Memory B cell (primary cell): Measurements from ENCODE around the gene FXYD7.
"Not testable (repeated sequence)": the region's sequence is repeated elsewhere in the genome, so short reads cannot be mapped to it uniquely, and the experiment has no call there.

ENCODE experiments used
- ATAC-seq: fragments of 150-1000 bp; cut with Tn5 transposase; 2 replicates; pipeline ENCODE4 v1.10.0; 2021; ENCODE audit warnings: low read depth, mild to moderate bottlenecking, moderate library complexity
- DNase-seq, 2 donors: peaks; one replicate each; pipeline ENCODE4 v3.0.0; 2022; ENCODE audit warnings: low spot score in 2 of 2
- H3K27ac Mint-ChIP-seq: one replicate; pipeline ENCODE4 v1.8.0; 2022; ENCODE audit warnings: mild to moderate bottlenecking, moderate library complexity, mixed read lengths
- H3K27me3 Mint-ChIP-seq: one replicate; pipeline ENCODE4 v1.8.0; 2022; ENCODE audit warnings: mixed read lengths
- H3K36me3 Mint-ChIP-seq: one replicate; pipeline ENCODE4 v1.8.0; 2022; ENCODE audit warnings: mild to moderate bottlenecking, mixed read lengths
- H3K4me1 Mint-ChIP-seq: one replicate; pipeline ENCODE4 v1.8.0; 2022; ENCODE audit warnings: mixed read lengths
- H3K4me3 Mint-ChIP-seq: one replicate; pipeline ENCODE4 v1.8.0; 2022; ENCODE audit warnings: mild to moderate bottlenecking, moderate library complexity, mixed read lengths
- H3K9me3 Mint-ChIP-seq: one replicate; pipeline ENCODE4 v1.8.0; 2022; ENCODE audit warnings: mixed read lengths

FXYD7 gene

GRCh38 chr19:35128398-35129057, 14.5 kb upstream of the FXYD7 start:
- DNase-seq (no peak), ATAC-seq (no peak)
- H3K9me3 Mint-ChIP-seq, result peaks cover 6% of the 10 kb centered on the region
- H3K36me3 Mint-ChIP-seq, result no peaks in the 10 kb centered on the region
- no peak overlapping the region for H3K4me3 Mint-ChIP-seq
- H3K4me1 Mint-ChIP-seq, result peaks cover 14% of the 10 kb centered on the region
- H3K27me3 Mint-ChIP-seq, result no peaks in the 10 kb centered on the region
- H3K27ac Mint-ChIP-seq, result no peak overlapping the region

DNA sequence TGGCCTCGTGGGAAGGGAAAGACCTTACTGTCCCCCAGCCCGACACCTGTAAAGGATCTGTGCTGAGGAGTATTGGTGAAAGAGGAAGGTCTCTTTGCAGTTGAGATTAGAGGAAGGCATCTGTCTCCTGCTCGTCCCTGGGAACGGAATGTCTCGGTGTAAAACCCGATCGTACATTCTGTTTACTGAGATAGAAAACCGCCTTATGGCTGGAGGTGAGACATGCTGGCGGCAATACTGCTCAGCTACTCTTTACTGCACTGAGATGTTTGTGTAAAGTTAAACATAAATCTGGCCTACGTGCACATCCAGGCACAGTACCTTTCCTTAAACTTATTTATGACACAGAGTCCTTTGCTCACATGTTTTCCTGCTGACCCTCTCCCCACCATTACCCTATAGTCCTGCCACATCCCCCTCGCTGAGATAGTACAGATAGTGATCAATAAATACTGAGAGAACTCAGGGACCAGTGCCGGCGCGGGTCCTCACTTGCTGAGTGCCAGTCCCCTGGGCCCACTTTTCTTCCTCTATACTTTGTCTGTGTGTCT, 13.3 kb upstream of the FXYD7 start:
- not testable (repeated sequence) for H3K4me3 Mint-ChIP-seq, H3K4me1 Mint-ChIP-seq, H3K27me3 Mint-ChIP-seq, DNase-seq, H3K36me3 Mint-ChIP-seq, H3K9me3 Mint-ChIP-seq, H3K27ac Mint-ChIP-seq, ATAC-seq

GRCh38 chr19:35130761-35131720, 12.0 kb upstream of the FXYD7 start:
- Mint-ChIP-seq H3K9me3 (peaks cover 6% of the 10 kb centered on the region), H3K27me3 (no peaks in the 10 kb centered on the region), H3K4me3 (no peak overlapping the region), H3K4me1 (peaks cover 7% of the 10 kb centered on the region), H3K27ac (no peak overlapping the region), H3K36me3 (peaks cover 1% of the 10 kb centered on the region)
- no peak for DNase-seq
- ATAC-seq, result no peak

DNA sequence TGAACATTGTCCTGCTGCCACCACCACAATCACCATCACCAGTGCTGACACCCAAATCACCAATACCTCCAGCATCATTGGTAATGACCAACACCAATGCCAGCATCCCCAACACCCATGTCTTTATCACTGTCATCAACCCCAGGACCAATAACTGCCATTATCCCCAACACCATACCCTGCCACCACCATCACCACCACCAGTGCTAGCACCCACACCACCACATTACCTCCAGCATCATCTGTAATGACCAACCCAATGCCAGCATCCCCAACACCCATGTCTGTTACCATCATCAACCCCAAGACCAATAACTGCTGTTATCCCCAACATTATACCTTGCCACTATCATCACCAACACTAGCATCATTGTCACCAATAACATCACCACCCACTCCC, 10.8 kb upstream of the FXYD7 start:
- Mint-ChIP-seq H3K4me3 (no peak overlapping the region), H3K36me3 (peaks cover 1% of the 10 kb centered on the region), H3K27ac (no peak overlapping the region), H3K27me3 (no peaks in the 10 kb centered on the region), H3K9me3 (peaks cover 6% of the 10 kb centered on the region), H3K4me1 (peaks cover 10% of the 10 kb centered on the region)
- DNase-seq (no peak), ATAC-seq (no peak)

DNA sequence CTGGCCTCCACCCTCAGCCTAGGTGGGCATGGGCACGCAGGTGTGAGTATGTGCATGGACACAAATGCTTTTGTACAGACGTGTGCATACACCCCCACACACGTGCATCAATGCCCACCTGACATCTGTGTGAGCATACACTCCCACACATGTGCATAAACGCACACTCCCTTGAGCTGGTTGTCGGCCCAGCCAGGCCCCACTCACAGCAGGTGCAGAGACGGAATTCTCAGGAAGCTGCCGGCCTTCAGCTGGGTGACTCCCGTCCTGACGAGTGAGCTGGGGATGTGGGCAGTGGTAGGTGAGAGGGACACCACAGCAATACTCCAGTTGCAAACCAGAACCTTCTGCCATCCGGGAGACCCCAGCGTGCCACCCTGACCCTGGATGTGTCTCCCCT, 9.2 kb upstream of the FXYD7 start:
- no peak overlapping the region for H3K4me3 Mint-ChIP-seq
- DNase-seq (no peak), ATAC-seq (no peak)
- H3K27me3 Mint-ChIP-seq, result peaks cover 2% of the 10 kb centered on the region
- no peak overlapping the region for H3K27ac Mint-ChIP-seq
- H3K9me3 Mint-ChIP-seq, result peaks cover 6% of the 10 kb centered on the region
- peaks cover 1% of the 10 kb centered on the region for H3K36me3 Mint-ChIP-seq
- H3K4me1 Mint-ChIP-seq, result peaks cover 18% of the 10 kb centered on the region

DNA sequence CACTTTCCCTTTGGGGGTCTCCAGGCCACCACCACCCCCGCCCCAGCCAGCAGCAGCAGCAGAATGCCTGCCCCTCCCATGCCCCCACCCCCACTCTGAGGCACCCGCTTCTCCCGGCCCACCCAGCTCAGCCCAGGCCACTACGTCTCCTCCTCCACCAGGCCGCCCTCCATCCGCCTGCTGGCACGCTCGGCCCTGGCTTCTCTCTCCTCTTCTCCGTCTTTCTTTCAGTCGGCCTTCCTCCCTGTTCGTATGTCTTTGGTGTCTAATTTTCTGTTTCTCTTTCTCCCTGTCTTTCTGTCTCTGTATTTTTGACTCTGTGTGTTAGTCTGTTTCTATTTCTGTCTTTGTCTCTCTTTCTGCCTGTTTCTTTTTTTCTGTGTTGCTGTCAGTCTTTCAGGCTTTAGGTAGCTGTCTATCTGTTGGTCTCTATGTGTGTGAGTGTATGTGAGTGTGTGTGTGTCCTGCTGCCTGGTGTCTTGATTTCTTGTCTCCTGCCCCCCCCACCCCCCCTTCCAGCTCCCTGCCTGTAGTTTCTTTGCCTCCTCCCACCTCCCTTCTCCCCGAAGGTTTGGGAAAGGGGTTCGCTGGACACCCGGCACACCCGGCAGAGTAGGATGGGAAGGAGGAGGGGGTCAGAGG, 8.3 kb upstream of the FXYD7 start, which contains the start of gene LGI4:
TSS of gene LGI4 (minus strand) at position 459 of the 642 bp plus-strand sequence. CDS start at position 80, 379 bp downstream.
- H3K4me1 Mint-ChIP-seq, result peaks cover 20% of the 10 kb centered on the region
- peaks cover 2% of the 10 kb centered on the region for H3K27me3 Mint-ChIP-seq
- H3K36me3 Mint-ChIP-seq, result peaks cover 1% of the 10 kb centered on the region
- peaks cover 6% of the 10 kb centered on the region for H3K9me3 Mint-ChIP-seq
- no peak for ATAC-seq
- no peak for DNase-seq
- no peak within 1 kb of the TSS for H3K4me3 Mint-ChIP-seq
- no peak within 1 kb of the TSS for H3K27ac Mint-ChIP-seq

- H3K27me3 Mint-ChIP-seq, result peaks cover 2% of the 10 kb centered on the region
- H3K9me3 Mint-ChIP-seq, result peaks cover 6% of the 10 kb centered on the region
- ATAC-seq (peak; percentile 79), DNase-seq (peak; percentile 68 to 79)
- peaks cover 1% of the 10 kb centered on the region for H3K36me3 Mint-ChIP-seq
- H3K4me1 Mint-ChIP-seq, result peaks cover 20% of the 10 kb centered on the region
- no peak overlapping the region for H3K27ac Mint-ChIP-seq
- no peak overlapping the region for H3K4me3 Mint-ChIP-seq
Observed at GRCh38 chr19:35135389-35135909, 7.6 kb upstream of the FXYD7 start.

- Mint-ChIP-seq H3K9me3 (peaks cover 6% of the 10 kb centered on the region), H3K4me1 (peaks cover 26% of the 10 kb centered on the region), H3K4me3 (no peak overlapping the region), H3K27me3 (peaks cover 4% of the 10 kb centered on the region), H3K27ac (no peak overlapping the region), H3K36me3 (peaks cover 1% of the 10 kb centered on the region)
- no peak for ATAC-seq
- DNase-seq, result no peak
Observed at GRCh38 chr19:35136231-35136630, 6.8 kb upstream of the FXYD7 start.

GRCh38 chr19:35136977-35137702, 5.9 kb upstream of the FXYD7 start:
- Mint-ChIP-seq H3K36me3 (peaks cover 1% of the 10 kb centered on the region), H3K27ac (no peak overlapping the region), H3K27me3 (peaks cover 4% of the 10 kb centered on the region), H3K4me3 (no peak overlapping the region), H3K9me3 (peaks cover 6% of the 10 kb centered on the region), H3K4me1 (peaks cover 31% of the 10 kb centered on the region)
- peak; percentile 14 for ATAC-seq
- no peak for DNase-seq

- peaks cover 29% of the 10 kb centered on the region for H3K4me1 Mint-ChIP-seq
- no peaks in the 10 kb centered on the region for H3K9me3 Mint-ChIP-seq
- DNase-seq (no peak), ATAC-seq (no peak)
- H3K4me3 Mint-ChIP-seq, result no peak within 1 kb of the TSS
- H3K27ac Mint-ChIP-seq, result no peak within 1 kb of the TSS
- peaks cover 1% of the 10 kb centered on the region for H3K36me3 Mint-ChIP-seq
- H3K27me3 Mint-ChIP-seq, result peaks cover 4% of the 10 kb centered on the region
Observed at GRCh38 chr19:35138305-35138892, 4.7 kb upstream of the FXYD7 start, which contains the start of gene FXYD1. Gene FXYD1 (plus strand): TSS chr19:35138824. CDS start chr19:35140080, 1,256 bp downstream.

DNA sequence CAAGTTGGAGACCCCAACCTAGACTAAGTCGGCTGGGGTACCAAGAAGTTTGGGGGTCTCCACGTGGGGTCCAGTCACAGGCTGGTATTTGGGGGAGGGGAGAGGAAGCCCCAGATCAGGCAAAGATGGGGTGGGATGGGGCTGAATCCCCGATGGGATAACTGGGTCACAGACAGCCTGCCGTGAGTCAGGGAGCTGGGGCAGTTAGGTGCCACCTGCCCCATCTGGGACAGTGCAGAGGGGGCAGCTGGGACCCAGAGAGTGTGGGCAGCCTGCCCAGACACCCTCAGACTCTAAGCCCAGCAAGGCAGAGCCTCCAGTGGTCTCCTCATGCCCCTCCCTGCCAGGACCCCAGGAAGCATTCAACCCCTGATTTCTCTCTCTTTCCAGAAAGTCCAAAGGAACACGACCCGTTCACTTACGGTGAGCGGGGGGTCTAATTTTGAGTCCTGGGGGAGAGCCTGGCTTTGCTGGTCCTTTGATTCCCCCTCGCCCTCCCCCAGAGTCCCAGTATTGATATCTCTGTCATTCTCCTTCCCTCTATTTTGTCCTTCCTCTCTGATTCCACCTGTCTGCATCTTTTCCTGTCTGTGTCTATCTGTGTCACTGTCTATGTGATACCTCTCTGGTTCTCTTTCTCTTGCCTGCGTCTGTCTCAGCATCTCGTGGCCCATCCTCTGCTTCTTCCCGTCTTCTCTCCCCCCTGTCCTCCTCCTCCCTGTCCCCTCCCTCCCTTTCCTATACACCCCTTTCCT, 2.7 kb upstream of the FXYD7 start:
- Mint-ChIP-seq H3K27me3 (peaks cover 4% of the 10 kb centered on the region), H3K36me3 (no peaks in the 10 kb centered on the region), H3K4me3 (peak overlapping the region; percentile 76), H3K4me1 (peaks cover 40% of the 10 kb centered on the region), H3K27ac (peak overlapping the region; percentile 58), H3K9me3 (no peaks in the 10 kb centered on the region)
- no peak for DNase-seq
- ATAC-seq, result no peak
